HUES64 (cell line): ENCODE results near the gene INCENP.

Experiments used
- H3K27ac ChIP-seq: 2 replicates; pipeline ENCODE4 v1.7.0; 2013; ENCODE audit warnings: low read depth, low read length, inconsistent platforms
- H3K27me3 ChIP-seq: 2 replicates; pipeline ENCODE4 v1.6.1; 2013; ENCODE audit warnings: mild to moderate bottlenecking, low read length; ENCODE audit not compliant: insufficient read depth
- H3K36me3 ChIP-seq: 2 replicates; pipeline ENCODE4 v1.6.1; 2013; ENCODE audit warnings: mild to moderate bottlenecking, low read length; ENCODE audit not compliant: insufficient read depth
- H3K4me1 ChIP-seq: 2 replicates; pipeline ENCODE4 v1.6.1; 2013; ENCODE audit warnings: mild to moderate bottlenecking, low read length, moderate library complexity; ENCODE audit not compliant: insufficient read depth
- H3K4me3 ChIP-seq: 2 replicates; pipeline ENCODE4 v1.5.1; 2013; ENCODE audit warnings: mild to moderate bottlenecking, low read length, moderate library complexity
- H3K9ac ChIP-seq: 2 replicates; pipeline ENCODE4 v1.6.1; 2013; ENCODE audit warnings: mild to moderate bottlenecking, low read depth, low read length
- H3K9me3 ChIP-seq: 2 replicates; pipeline ENCODE4 v1.6.1; 2013; ENCODE audit warnings: low read depth, low read length; ENCODE audit not compliant: insufficient read depth
- WGBS: fragments of 150-250, 120-280 bp; methylation state at CpG from one replicate; pipeline ENCODE4 v1.1.7; 2013; ENCODE audit warnings: missing lambda C conversion rate; 5-methylcytosine and 5-hydroxymethylcytosine counted together

INCENP gene

DNA sequence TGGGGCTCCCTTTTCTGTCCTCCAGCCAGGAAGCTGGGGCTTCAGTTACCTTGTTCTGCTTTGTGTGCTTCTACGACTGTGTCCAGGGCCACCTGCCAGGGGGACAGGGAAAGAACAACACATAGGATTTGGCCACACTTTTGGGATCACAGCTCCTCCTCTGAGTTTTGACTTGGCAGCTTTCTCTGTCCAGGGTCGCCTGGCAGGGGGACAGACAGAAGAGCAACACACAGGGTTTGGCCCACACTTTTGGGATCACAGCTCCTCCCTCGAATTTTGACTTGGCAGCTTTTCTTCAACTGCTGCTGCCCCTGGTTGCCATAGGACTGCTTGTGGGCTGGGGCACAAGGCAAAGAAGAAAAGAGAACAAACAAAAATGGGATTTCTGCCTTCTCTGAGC lies 19.1 kb downstream of the INCENP start:
- Histone ChIP-seq H3K4me1 (no peaks in the 10 kb centered on the region), H3K4me3 (no peak overlapping the region), H3K27ac (no peak overlapping the region), H3K9me3 (no peaks in the 10 kb centered on the region), H3K36me3 (peaks cover 96% of the 10 kb centered on the region), H3K27me3 (no peaks in the 10 kb centered on the region), H3K9ac (no peak overlapping the region)
- 91% methylated on average over 3 of the region's 3 CpGs for WGBS

DNA sequence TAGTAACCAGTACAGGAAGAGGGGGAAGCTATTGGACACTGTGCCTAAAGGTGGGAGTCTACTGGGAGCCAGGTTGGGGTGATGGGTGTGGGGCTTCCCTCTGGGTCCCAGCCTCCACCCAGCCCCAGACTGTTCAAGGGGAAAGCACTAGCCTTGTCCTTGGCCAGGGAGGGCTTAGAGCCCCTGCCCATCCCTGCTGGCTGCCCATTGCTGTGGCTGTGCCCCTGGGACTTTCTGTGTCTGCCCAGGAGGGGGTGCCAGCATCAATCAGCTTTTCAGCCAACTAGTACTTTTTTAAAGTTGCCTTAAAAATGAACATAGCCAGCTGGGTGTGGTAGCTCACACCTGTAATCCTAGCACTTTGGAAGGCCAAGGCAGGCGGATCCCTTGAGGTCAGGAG lies 19.9 kb downstream of the INCENP start:
- Histone ChIP-seq H3K4me1 (no peaks in the 10 kb centered on the region), H3K4me3 (no peak overlapping the region), H3K27me3 (no peaks in the 10 kb centered on the region), H3K27ac (no peak overlapping the region), H3K9me3 (no peaks in the 10 kb centered on the region), H3K9ac (no peak overlapping the region), H3K36me3 (peaks cover 96% of the 10 kb centered on the region)
- WGBS, result 81% methylated on average over 1 of the region's 1 CpG

- no peaks in the 10 kb centered on the region for H3K27me3 ChIP-seq
- H3K27ac ChIP-seq, result no peak overlapping the region
- no peak overlapping the region for H3K9ac ChIP-seq
- peaks cover 96% of the 10 kb centered on the region for H3K36me3 ChIP-seq
- WGBS, result 96% methylated on average over 24 of the region's 24 CpGs
- no peaks in the 10 kb centered on the region for H3K4me1 ChIP-seq
- no peak overlapping the region for H3K4me3 ChIP-seq
- no peaks in the 10 kb centered on the region for H3K9me3 ChIP-seq
Observed at GRCh38 chr11:62144641-62145255, 20.9 kb downstream of the INCENP start.

- Histone ChIP-seq H3K4me1 (no peaks in the 10 kb centered on the region), H3K4me3 (no peak overlapping the region), H3K27ac (no peak overlapping the region), H3K27me3 (no peaks in the 10 kb centered on the region), H3K36me3 (peaks cover 97% of the 10 kb centered on the region), H3K9ac (no peak overlapping the region), H3K9me3 (no peaks in the 10 kb centered on the region)
- 96% methylated on average over 11 of the region's 11 CpGs for WGBS
Observed at GRCh38 chr11:62145261-62145871, 21.6 kb downstream of the INCENP start.

GRCh38 chr11:62146476-62147200 lies 22.8 kb downstream of the INCENP start:
- 94% methylated on average over 36 of the region's 36 CpGs for WGBS
- H3K36me3 ChIP-seq, result peaks cover 97% of the 10 kb centered on the region

GRCh38 chr11:62147545-62147944 lies 23.7 kb downstream of the INCENP start:
- 94% methylated on average over 12 of the region's 12 CpGs for WGBS
- Histone ChIP-seq H3K9me3 (no peaks in the 10 kb centered on the region), H3K27ac (no peak overlapping the region), H3K36me3 (peaks cover 96% of the 10 kb centered on the region), H3K9ac (no peak overlapping the region), H3K27me3 (no peaks in the 10 kb centered on the region), H3K4me1 (no peaks in the 10 kb centered on the region), H3K4me3 (no peak overlapping the region)

More at GRCh38 chr11:62146476-62147200, 22.8 kb downstream of the INCENP start:
- H3K27me3 ChIP-seq, result no peaks in the 10 kb centered on the region
- no peaks in the 10 kb centered on the region for H3K4me1 ChIP-seq
- H3K4me3 ChIP-seq, result no peak overlapping the region
- H3K9me3 ChIP-seq, result no peaks in the 10 kb centered on the region
- H3K9ac ChIP-seq, result no peak overlapping the region
- H3K27ac ChIP-seq, result no peak overlapping the region

GRCh38 chr11:62148271-62148980 lies 24.6 kb downstream of the INCENP start:
- Histone ChIP-seq H3K4me3 (no peak overlapping the region), H3K9me3 (no peaks in the 10 kb centered on the region), H3K27ac (no peak overlapping the region), H3K36me3 (peaks cover 96% of the 10 kb centered on the region), H3K4me1 (no peaks in the 10 kb centered on the region), H3K27me3 (no peaks in the 10 kb centered on the region), H3K9ac (no peak overlapping the region)
- 94% methylated on average over 9 of the region's 10 CpGs for WGBS

GRCh38 chr11:62149986-62150886 lies 26.4 kb downstream of the INCENP start:
- H3K4me3 ChIP-seq, result no peak overlapping the region
- H3K27me3 ChIP-seq, result no peaks in the 10 kb centered on the region
- H3K36me3 ChIP-seq, result peaks cover 81% of the 10 kb centered on the region
- no peaks in the 10 kb centered on the region for H3K4me1 ChIP-seq
- H3K9me3 ChIP-seq, result no peaks in the 10 kb centered on the region
- WGBS, result 94% methylated on average over 17 of the region's 17 CpGs
- H3K27ac ChIP-seq, result no peak overlapping the region
- no peak overlapping the region for H3K9ac ChIP-seq

GRCh38 chr11:62150887-62151736 lies 27.3 kb downstream of the INCENP start:
- H3K27me3 ChIP-seq, result no peaks in the 10 kb centered on the region
- WGBS, result 95% methylated on average over 10 of the region's 10 CpGs
- H3K4me3 ChIP-seq, result no peak overlapping the region
- H3K36me3 ChIP-seq, result peaks cover 72% of the 10 kb centered on the region
- H3K4me1 ChIP-seq, result no peaks in the 10 kb centered on the region
- no peaks in the 10 kb centered on the region for H3K9me3 ChIP-seq
- H3K27ac ChIP-seq, result no peak overlapping the region
- no peak overlapping the region for H3K9ac ChIP-seq

DNA sequence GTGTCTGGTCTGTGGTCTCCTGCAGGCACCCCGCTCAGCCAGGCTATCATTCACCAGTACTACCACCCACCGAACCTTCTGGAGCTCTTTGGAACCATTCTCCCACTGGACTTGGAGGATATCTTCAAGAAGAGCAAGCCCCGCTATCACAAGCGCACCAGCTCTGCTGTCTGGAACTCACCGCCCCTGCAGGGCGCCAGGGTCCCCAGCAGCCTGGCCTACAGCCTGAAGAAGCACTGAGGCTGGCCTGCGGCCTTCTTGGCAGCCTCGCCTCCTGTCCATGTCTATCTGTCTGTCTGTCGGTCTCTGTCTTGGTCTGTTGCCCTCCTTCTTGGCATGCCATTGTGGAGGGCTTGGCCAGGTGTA lies 27.9 kb downstream of the INCENP start:
- Histone ChIP-seq H3K27me3 (no peaks in the 10 kb centered on the region), H3K27ac (no peak overlapping the region), H3K4me3 (no peak overlapping the region), H3K9ac (no peak overlapping the region), H3K36me3 (peaks cover 67% of the 10 kb centered on the region), H3K9me3 (no peaks in the 10 kb centered on the region), H3K4me1 (no peaks in the 10 kb centered on the region)
- 95% methylated on average over 9 of the region's 9 CpGs for WGBS
